NK-92 (cell line): Measurements from ENCODE around the gene GAS2L1.

ENCODE experiments used
- DNase-seq: peaks from one replicate; lab custom pipeline; 2025; ENCODE audit not compliant: unreplicated experiment; lab: John Stamatoyannopoulos, UW

GAS2L1 gene

GRCh38 chr22:29308791-29309262 lies 2.4 kb downstream of the GAS2L1 start:
- DNase-seq: no peak

- DNase-seq: no peak
Observed at GRCh38 chr22:29309332-29310064, 3.0 kb downstream of the GAS2L1 start.

GRCh38 chr22:29310065-29310862 lies 3.8 kb downstream of the GAS2L1 start:
- DNase-seq: no peak

GRCh38 chr22:29310863-29311339 lies 4.5 kb downstream of the GAS2L1 start:
- DNase-seq: no peak

GRCh38 chr22:29311464-29312217 lies 5.2 kb downstream of the GAS2L1 start:
- no peak for DNase-seq

GRCh38 chr22:29312218-29313125 lies 6.0 kb downstream of the GAS2L1 start:
- DNase-seq: no peak

- no peak for DNase-seq
Observed at GRCh38 chr22:29313126-29313575, 6.7 kb downstream of the GAS2L1 start.

GRCh38 chr22:29313576-29314466 lies 7.4 kb downstream of the GAS2L1 start:
- DNase-seq: no peak

- no peak for DNase-seq
Observed at GRCh38 chr22:29314537-29315285, 8.3 kb downstream of the GAS2L1 start.

GRCh38 chr22:29315286-29316140 lies 9.1 kb downstream of the GAS2L1 start, which contains the start of gene RASL10A:
Gene RASL10A, minus strand, starts transcription at chr22:29315697. Its CDS starts 451 bp downstream, at chr22:29315246.
- no peak for DNase-seq

GRCh38 chr22:29316141-29316828 lies 9.8 kb downstream of the GAS2L1 start:
- DNase-seq: no peak

GRCh38 chr22:29317827-29318454 lies 11.5 kb downstream of the GAS2L1 start:
- no peak for DNase-seq

GRCh38 chr22:29319072-29319471 lies 12.6 kb downstream of the GAS2L1 start:
- DNase-seq: no peak

- no peak for DNase-seq
Observed at GRCh38 chr22:29320546-29320945, 14.1 kb downstream of the GAS2L1 start.

- DNase-seq: no peak
Observed at GRCh38 chr22:29323641-29324040, 17.2 kb downstream of the GAS2L1 start.

- no peak for DNase-seq
Observed at GRCh38 chr22:29325356-29325755, 18.9 kb downstream of the GAS2L1 start.
